Renal cortical epithelial cell (primary cell): ENCODE measurements around the gene FNIP2. TPM values are rescaled to one million over a fixed set of nuclear protein-coding genes. Genes with fewer than 3 reads are reported as not detected.
"Not testable (repeated sequence)": the region's sequence is repeated elsewhere in the genome, so short reads cannot be mapped to it uniquely, and the experiment has no call there.

Experiments used
- DNase-seq: peaks from one replicate; pipeline ENCODE4 v3.0.0-alpha.2; 2011; ENCODE audit warnings: low read depth
- total RNA-seq: library from RNA; depleted of rRNA; stranded (reverse); fragments of >200 nt; gene quantifications from 2 replicates; pipeline ENCODE4 v1.2.3, GENCODE V29; 2014

Gene FNIP2
- total RNA-seq, 1 donor from 2014 or later: 143 TPM

DNA sequence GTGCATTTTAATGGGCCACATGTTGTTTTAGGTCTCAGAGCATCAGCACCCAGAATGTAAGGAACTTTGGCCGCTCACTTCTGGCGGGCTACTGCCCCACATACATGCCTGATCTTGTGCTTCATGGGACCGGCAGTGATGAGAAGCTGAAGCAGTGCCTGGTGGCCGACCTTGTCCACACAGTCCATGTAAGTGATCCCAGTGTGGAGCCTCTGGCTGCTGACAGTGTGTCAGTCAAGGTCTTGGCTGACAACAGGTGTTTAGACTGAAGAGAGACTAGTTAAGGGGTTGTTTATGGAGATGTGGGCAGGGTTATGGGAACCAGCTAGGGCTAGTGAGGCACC lies 101.4 kb downstream of the FNIP2 start:
- DNase-seq: no peak

DNA sequence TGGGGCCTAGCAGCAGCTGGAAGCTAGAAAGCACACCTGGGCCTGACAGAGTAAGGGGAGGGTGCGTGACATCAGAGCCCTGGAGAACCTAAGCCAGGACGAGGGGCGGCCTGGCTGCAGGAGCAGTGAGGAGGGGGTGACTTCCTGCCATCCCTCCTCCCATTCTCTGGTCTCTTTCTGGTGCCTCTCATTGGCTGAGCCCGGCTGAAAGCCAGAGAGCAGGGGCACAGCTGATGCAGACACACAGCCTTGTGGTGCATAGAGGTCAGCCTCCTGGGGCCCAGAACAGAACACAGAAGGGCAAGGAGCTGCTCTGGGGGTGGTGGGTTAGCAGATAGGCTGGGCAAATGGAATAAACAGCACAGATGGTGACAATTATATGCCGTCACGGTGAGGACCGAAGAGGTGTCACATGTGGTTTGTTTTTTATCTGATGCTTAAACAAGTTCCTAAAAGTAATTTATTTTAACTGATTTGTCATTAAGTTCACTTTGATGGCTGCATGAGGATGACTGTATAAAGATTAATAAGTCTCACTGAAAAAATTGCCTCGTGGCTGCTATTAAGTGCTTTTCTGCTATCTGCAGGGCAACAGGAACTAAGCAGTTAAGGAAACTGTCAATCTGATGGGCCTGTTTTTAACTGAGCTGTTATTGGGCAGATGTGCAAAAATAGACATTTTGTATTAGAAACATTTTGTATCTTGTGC lies 102.0 kb downstream of the FNIP2 start:
- DNase-seq: no peak

DNA sequence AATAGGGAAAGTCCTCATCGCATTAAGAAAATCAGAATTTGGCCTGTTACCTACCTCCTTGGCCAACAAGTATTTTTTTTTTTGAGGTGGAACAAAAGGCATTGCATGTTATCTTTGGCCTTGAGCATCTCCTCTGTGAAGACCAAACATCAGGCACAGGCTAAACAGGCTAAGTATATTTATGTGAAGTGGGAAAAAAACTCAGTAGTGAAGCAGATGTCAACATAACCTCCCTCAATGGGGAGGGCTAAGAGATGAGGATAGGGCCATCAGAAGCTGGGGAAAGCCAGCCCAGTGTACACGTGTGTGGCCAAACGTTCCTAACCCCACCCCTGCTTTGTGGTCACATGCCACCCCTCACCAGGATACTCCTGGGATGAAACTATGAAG lies 102.5 kb downstream of the FNIP2 start:
- DNase-seq: no peak

DNA sequence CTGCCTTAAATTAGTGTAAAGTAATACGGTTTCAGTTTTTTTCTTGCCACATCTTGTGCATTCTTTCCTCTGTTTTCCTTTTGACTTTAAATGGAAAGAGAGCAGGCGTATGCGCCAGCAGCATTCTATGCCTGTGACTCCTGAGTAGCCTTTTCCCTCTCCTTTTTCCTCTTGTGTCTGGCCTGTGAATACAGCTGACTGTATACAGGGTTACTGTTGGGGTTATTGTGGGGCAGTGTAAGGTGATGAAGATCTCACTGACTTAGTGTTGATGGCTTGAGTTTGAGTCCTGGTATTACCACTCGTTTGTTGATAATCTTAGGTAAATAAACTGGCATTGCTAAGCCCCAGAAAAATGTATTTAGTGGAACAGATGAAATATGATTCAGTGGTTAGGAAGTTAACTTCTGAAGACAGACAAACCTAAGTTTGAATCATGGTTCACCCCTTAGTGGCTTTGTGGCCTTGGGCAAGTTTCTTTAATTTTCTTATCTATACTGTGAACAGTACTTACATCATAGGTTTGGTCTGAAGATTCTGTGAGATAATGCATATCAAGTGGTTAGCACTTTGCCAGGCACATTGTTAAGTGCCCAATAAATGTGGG lies 105.1 kb downstream of the FNIP2 start:
- DNase-seq: peak; percentile 31

DNA sequence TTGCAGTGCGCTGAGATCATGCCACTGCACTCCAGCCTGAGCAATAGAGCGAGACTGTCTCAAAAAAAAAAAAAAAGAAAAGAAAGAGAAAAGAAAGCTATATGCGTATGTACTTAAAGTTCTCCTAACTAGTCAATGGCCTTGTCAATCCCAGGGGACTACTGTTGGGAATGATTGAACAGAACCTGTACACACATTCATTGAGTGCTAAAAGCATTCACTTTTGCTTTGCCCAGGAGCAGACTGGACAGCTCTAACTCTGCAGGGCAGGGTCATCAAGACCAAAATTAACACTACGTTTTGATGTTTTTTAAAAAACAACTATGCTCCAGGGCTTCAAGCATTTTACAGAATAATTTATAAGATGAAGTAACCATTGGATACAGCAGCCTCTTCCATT lies 106.2 kb downstream of the FNIP2 start:
- no peak for DNase-seq

DNA sequence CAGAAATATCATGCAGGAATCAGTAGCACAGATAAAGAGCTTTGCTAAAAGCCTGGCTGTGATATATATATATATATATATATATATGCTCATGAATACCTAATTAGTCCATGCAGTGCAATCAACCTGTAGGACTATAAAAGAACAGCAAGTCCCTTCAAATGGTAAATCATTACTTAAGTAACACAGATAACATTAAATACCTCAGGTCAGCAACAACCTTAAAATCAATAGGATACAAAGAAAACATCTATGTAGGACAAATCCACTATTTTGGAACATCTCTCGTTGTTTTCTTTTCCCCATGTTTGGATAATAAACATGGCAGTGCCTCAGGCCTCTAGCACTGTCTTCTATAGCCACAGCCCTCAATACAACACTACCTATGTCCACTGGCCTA lies 106.6 kb downstream of the FNIP2 start:
- DNase-seq: no peak

DNA sequence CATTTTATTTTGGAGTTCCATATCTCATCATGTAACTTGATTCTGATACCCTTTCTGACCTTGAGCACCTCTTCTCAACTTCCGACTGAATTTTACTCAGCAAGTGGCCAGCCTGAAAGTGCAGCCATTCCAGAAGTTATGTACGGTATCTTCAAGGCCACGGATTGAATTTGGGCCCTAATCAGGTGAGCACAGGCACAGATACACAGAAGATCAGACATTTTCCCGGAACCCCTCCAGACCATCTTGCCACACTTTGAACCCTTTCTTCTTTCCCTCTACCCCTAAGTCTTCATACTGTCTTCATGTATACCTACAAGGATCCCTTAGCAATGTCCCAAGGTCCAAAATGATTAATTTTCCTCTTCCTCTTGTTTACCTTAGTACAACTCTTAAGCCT lies 108.2 kb downstream of the FNIP2 start:
- DNase-seq: no peak

DNA sequence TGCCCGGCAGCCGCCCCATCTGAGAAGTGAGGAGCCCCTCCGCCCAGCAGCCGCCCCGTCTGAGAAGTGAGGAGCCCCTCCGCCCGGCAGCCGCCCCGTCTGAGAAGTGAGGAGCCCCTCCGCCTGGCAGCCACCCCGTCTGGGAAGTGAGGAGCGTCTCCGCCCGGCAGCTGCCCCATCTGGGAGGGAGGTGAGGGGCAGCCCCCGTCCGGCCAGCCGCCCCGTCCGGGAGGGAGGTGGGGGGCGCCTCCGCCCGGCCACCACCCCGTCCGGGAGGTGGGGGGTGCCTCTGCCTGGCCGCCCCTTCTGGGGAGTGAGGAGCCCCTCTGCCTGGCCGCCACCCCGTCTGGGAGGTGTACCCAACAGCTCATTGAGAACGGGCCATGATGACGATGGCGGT lies 113.3 kb downstream of the FNIP2 start:
- not testable (repeated sequence) for DNase-seq

DNA sequence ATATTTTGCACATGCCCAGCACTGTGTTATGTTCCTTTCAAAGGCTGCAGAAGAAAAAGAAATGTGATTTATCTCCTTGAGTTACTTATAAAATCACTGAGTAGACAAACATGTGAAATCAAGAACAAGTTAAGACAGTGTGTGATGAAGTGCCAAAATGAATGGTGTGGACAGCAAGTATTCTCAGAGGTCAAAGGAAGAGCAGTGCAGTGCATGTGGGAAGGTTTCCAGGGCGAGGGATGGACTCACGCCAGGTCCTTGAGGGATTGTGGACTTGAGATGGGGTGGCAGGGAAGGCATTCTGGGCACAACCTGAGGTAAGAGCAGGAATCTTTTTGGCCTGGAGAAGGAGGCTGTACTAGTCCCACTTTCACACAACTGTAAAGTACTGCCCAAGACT lies 115.5 kb downstream of the FNIP2 start:
- DNase-seq: peak; percentile 30

DNA sequence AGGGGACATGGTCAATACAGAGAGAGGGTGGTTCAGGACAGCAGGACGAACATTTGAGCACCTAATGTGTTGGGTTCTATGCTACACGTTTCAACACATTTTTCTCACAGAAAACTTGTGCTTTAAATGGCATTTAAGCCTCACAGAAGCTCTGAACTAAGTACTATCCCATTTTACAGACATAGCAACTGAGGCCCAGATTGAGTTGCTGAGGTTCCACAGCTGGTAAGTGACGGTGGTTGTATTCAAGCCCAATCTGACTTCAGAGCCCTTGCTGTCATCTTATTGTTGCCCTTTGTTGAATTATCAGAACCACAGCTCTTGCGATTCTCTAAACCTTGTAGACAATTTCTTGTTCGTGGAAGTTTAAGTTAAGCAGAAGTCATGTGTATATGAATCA lies 116.7 kb downstream of the FNIP2 start:
- DNase-seq: no peak

DNA sequence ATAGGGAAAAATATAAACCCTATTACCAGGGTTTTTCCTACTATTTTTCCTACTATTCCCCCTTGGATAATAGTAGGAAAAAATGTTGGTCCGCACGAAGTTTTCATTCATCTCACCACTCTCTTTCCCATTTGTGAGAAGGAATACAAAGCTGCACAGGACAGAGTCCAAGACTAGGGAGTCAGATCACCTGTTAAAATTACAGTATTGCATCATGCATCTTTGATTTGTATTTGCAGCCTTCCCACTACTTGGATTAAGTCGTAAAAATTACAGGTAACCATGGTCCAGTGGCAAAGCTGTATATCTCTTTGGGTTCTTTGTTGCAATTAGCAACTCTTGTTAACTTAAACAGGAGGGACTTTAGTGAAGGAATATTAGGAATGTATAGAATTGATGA lies 121.5 kb downstream of the FNIP2 start:
- DNase-seq: no peak

DNA sequence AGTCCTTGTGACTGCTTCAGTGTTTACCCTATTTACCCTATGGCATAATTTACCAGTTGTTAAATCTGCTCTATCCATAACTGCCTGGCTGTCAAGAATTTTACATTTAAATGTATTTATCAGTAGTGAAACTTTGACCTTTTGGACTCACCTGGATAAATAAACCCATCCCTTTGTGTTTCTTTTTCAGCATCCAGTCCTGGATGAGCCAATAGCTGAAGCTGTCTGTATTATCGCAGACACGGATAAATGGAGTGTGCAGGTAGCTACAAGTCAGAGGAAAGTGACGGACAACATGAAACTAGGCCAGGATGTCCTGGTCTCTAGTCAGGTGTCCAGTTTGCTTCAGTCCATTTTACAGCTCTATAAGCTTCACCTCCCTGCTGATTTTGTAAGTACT lies 122.4 kb downstream of the FNIP2 start:
- DNase-seq: no peak

DNA sequence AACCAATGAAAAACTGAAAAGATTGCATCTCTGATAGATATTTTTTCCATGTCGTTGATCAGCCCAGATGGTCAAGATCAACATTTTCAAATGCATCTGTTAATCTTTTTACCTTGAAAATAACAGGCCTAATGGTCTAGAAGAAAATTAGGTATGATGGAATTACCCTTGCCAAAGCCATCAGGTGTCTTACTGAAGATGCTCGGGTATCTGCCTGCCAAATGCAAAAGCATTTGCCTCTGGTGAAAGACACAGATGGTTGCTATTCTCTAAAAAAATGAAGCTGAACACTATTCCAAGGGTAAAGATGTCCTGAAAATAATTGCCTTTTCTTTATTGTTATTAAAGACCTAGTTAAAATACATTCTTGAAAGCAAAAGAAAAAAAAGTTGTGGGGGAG lies 126.0 kb downstream of the FNIP2 start:
- no peak for DNase-seq

DNA sequence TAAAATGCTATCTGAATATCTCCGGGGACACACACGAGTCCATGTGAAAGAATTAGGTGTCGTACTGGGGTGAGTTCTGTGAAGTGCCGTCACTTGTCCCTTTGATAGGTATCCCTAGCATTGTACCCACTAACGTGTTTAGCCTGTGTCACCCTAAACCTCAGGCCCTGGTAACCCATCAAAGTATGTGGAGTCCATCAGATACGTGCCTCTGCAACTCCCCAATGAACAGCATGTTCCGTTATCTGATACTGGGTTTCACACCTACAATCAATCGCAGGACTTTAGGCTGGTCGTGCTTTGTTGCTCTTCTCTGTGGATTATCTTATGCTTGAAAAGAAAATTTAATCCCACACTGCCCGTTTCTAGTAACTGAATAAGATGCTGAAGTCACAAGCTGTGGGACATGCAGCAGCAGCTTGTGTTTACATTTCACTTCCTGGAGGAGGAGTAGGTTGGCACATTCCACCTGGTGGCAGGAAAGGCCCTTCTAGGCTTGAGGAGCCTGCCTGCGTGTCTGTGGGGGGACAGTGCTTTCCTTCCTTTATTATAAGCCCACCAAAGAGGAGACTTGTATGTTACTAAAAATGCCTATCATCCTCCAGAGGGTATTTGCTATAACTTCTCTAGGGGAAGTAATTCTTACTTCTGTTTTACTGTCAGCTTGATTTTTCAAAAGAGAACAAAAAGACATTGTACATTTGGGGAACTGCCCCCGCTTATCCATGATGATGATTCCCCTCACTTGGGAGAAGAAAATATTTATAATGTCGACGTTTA lies 127.2 kb downstream of the FNIP2 start:
- no peak for DNase-seq

DNA sequence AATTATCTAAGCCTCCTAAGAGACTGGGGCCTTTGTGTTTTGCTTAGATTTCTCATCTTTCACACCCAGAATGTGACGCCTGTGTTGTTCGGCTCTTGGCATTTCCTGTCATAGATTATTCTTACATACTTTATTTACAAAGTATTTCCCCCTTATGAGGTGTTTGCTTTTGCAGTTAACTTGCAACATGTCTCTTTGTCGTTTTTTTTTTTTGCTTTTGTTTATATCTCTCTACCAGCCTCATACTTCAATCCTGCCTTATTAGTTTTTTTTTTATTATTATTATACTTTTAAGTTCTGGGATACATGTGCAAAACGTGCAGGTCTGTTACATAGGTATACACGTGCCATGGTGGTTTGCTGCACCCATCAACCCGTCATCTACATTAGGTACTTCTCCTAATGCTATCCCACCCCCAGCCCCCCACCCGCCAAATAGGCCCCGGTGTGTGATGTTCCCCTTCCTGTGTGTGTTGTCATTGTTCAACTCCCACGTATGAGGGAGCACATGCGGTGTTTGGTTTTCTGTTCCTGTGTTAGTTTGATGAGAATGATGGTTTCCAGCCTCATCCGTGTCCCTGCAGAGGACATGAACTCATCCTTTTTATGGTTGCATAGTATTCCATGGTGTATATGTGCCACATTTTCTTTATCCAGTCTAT lies 127.9 kb downstream of the FNIP2 start:
- not testable (repeated sequence) for DNase-seq

DNA sequence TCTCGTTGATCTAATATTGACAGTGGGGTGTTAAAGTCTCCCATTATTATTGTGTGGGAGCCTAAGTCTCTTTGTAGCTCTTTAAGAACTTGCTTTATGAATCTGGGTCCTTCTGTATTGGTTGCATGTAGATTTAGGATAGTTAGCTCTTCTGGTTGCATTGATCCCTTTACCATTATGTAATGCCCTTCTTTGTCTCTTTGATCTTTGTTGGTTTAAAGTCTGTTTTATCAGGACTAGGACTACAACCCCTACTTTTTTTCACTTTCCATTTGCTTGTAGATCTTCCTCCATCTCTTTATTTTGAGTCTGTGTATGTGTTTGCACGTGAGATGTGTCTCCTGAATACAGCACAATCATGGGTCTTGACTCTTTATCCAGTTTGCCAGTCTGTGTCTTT lies 131.6 kb downstream of the FNIP2 start:
- not testable (repeated sequence) for DNase-seq

DNA sequence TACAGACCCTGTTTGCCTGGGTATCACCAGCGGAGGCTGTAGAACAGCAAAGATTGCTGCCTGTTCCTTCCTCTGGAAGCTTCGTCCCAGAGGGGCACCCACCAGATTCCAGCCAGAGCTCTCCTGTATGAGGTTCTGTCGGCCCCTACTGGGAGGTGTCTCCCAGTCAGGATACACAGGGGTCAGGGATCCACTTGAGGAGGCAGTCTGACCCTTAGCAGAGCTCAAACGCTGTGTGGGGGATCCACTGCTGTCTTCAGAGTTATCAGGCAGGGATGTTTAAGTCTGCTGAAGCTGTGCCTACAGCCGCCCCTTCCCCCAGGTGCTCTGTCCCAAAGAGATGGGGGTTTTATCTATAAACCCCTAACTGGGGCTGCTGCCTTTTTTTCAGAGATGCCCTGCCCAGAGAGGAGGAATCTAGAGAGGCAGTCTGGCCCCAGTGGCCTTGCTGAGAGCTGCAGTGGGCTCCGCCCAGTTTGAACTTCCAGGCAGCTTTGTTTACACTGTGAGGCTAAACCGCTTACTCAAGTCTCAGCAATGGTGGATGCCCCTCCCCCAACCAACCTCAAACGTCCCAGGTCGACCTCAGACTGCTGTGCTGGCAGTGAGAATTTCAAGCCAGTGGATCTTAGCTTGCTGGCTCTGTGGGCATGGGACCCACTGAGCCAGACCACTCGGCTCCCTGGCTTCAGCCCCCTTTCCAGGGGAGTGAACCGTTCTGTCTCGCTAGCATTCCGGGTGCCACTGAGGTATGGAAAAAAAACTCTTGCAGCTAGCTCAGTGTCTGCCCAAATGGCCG lies 133.7 kb downstream of the FNIP2 start:
- DNase-seq: peak; percentile 92

DNA sequence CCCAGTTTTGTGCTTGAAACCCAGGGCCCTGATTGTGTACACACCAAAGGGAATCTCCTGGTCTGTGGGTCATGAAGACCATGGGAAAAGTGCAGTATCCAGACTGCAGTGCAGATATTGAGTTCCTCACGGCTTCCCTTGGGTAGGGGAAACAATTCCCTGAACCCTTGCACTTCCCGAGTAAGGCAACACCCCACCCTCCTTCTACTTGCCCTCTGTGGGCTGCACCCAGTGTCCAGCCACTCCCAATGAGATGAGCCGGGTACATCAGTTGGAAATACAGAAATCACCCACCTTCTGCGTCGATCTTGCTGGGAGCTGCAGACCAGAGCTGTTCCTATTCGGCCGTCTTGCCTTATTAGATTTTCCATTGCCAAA lies 134.2 kb downstream of the FNIP2 start:
- no peak for DNase-seq

DNA sequence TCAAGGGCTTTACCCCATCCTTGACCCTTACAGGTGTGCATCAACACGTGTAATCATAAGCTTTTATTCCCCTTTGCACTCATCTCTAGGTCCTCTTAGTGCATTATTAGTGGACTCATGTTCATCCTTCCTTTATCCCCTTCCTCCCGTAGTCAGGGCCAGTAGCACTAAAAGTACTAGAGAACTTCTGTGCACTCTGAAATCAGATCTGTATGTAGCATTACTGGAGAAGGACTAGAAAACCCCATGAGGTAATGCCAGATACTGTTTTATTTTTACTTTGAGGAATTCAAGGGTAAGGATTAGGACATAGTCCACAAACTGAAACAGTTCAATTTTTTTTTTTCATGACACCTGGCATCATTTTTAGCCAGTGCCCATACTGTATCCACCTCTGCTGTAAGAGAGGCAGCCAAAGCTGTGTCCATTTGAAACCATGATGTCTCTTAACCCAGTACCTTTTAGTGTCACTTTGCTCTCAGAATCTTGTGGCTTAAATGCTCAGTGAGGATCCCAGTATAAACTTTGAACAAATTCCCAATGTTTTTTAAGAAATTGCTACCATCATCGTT lies 134.7 kb downstream of the FNIP2 start:
- DNase-seq: no peak

DNA sequence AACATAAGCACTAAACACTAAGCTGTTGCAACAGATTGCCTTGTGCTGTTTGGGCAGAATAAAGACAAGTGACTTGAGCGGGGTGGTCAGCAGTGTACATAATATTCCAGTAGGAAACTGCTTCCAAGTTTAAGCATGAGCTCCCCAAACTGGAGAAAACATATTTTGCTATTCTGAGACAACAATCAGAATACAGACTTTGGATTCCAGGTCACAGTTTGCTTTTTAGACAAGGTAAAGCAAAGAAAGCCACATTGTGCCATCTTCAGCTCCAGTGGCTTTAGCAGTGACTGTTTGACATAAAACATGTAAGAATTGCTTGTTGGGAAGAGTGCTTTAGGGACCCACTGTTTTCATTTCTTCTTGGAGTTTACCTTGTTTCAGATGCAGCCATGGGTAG lies 136.0 kb downstream of the FNIP2 start:
- no peak for DNase-seq

DNA sequence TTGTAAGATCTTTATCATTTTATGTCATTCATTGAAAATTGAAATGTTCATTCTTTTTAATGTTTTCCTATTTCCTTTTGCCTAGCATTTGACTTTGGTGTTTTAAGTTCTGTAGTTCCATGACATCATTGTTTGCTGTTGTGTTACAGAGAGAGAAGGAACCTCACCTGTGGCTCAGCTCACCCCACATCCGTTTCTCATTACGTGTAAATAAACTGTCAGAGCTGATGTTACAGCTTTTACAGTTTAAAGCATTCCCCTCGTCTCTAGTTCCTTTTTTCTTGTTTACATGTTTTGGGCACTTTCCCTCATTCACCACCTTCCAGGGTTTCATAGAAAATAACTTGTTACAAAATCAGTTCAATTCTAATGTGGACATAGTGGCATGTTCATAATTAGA lies 137.2 kb downstream of the FNIP2 start:
- no peak for DNase-seq

DNA sequence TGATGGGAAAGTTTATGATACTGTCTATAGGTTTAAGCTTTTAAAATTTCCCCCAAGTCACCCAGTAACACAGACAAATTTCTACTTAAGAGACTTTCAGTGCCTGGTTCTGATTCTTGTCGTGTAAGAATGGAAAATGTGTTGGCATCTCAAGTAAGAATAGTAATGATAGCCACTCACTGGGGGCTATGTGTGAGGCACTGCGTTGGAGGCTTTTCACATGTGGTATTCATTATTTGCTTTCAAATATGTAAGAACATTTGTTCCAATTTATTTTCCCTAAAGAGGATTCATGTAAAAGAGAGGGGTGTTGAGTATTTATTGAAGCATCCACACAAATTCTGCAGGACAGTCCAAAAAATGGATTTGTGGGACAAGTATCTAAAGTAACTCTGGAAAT lies 143.6 kb downstream of the FNIP2 start:
- DNase-seq: no peak
